Neural progenitor cell (in vitro differentiated cells): Measurements from ENCODE around the gene XPO4. TPM values are rescaled to one million over a fixed set of nuclear protein-coding genes. Genes with fewer than 3 reads are reported as not detected.

Experiments
- DNase-seq: peaks from one replicate; pipeline ENCODE4 v3.0.0-alpha.2; 2016; ENCODE audit warnings: low spot score
- H2AFZ ChIP-seq: fragments of 200-600 bp; sonication (generic); replicated peaks from 2 replicates; pipeline ENCODE4 v1.6.1; 2016; ENCODE audit warnings: antibody characterized with exemption
- H3F3A ChIP-seq: fragments of 200-600 bp; sonication (generic); 2 replicates; pipeline ENCODE4 v1.6.1; 2016; ENCODE audit warnings: antibody characterized with exemption, low read depth
- H3K27ac ChIP-seq: fragments of 200-600 bp; sonication (generic); 2 replicates; pipeline ENCODE4 v1.5.1; 2016; ENCODE audit warnings: mild to moderate bottlenecking
- H3K27me3 ChIP-seq: fragments of 200-600 bp; sonication (generic); 2 replicates; pipeline ENCODE4 v1.6.1; 2016; ENCODE audit warnings: mild to moderate bottlenecking, moderate library complexity
- H3K36me3 ChIP-seq: fragments of 200-600 bp; sonication (generic); 2 replicates; pipeline ENCODE4 v1.5.1; 2016
- H3K4me1 ChIP-seq: fragments of 200-600 bp; sonication (generic); 2 replicates; pipeline ENCODE4 v1.6.1; 2016; ENCODE audit warnings: mixed run types
- H3K4me2 ChIP-seq: fragments of 200-600 bp; sonication (generic); 2 replicates; pipeline ENCODE4 v1.6.1; 2016
- H3K4me3 ChIP-seq: fragments of 200-600 bp; sonication (generic); 2 replicates; pipeline ENCODE4 v1.5.1; 2016
- H3K79me2 ChIP-seq: fragments of 200-600 bp; sonication (generic); 2 replicates; pipeline ENCODE4 v1.6.1; 2016; ENCODE audit warnings: low read depth
- H3K9ac ChIP-seq: fragments of 200-600 bp; sonication (generic); 2 replicates; pipeline ENCODE4 v1.6.1; 2016
- H3K9me3 ChIP-seq: fragments of 200-600 bp; sonication (generic); 2 replicates; pipeline ENCODE4 v1.5.1; 2016; ENCODE audit warnings: low read depth
- H4K20me1 ChIP-seq: fragments of 200-600 bp; sonication (generic); 2 replicates; pipeline ENCODE4 v1.6.1; 2016; ENCODE audit warnings: low read depth
- H3K27ac Mint-ChIP-seq: 3 replicates; pipeline ENCODE4 v1.8.0; 2021; ENCODE audit warnings: mixed read lengths
- H3K27me3 Mint-ChIP-seq: 2 replicates; pipeline ENCODE4 v1.8.0; 2022; ENCODE audit warnings: low read depth, mild to moderate bottlenecking, inconsistent platforms, moderate library complexity, mixed read lengths; ENCODE audit not compliant: insufficient read depth
- H3K36me3 Mint-ChIP-seq: 3 replicates; pipeline ENCODE4 v1.8.0; 2021; ENCODE audit warnings: mixed read lengths
- H3K4me1 Mint-ChIP-seq: 3 replicates; pipeline ENCODE4 v1.8.0; 2021; ENCODE audit warnings: mixed read lengths
- H3K4me3 Mint-ChIP-seq: 3 replicates; pipeline ENCODE4 v1.8.0; 2021; ENCODE audit warnings: mild to moderate bottlenecking, moderate library complexity, mixed read lengths
- H3K9me3 Mint-ChIP-seq: 3 replicates; pipeline ENCODE4 v1.8.0; 2020; ENCODE audit warnings: mixed read lengths
- EZH2 ChIP-seq: fragments of 200-600 bp; sonication (generic); IDR thresholded peaks from 2 replicates; pipeline ENCODE4 v1.6.1; 2017; ENCODE audit warnings: antibody characterized with exemption, mild to moderate bottlenecking, moderate library complexity
- EZH2phosphoT487 ChIP-seq: fragments of 200-600 bp; sonication (generic); IDR thresholded peaks from 2 replicates; pipeline ENCODE4 v1.6.1; 2017; ENCODE audit warnings: antibody characterized with exemption
- total RNA-seq: library from RNA; depleted of rRNA; stranded (reverse); fragments of >200 nt; gene quantifications from 2 replicates; pipeline ENCODE4 v1.2.3, GENCODE V29; 2015; ENCODE audit warnings: low replicate concordance
- TF ChIP-seq, protein P1 (sequence below): fragments of 200-600 bp; sonication (generic); IDR thresholded peaks from 2 replicates; pipeline ENCODE4 v1.5.1; 2017; ENCODE audit warnings: antibody characterized with exemption, mild to moderate bottlenecking

The XPO4 gene
- total RNA-seq, 1 donor from 2014 or later = 44.9 TPM

DNA sequence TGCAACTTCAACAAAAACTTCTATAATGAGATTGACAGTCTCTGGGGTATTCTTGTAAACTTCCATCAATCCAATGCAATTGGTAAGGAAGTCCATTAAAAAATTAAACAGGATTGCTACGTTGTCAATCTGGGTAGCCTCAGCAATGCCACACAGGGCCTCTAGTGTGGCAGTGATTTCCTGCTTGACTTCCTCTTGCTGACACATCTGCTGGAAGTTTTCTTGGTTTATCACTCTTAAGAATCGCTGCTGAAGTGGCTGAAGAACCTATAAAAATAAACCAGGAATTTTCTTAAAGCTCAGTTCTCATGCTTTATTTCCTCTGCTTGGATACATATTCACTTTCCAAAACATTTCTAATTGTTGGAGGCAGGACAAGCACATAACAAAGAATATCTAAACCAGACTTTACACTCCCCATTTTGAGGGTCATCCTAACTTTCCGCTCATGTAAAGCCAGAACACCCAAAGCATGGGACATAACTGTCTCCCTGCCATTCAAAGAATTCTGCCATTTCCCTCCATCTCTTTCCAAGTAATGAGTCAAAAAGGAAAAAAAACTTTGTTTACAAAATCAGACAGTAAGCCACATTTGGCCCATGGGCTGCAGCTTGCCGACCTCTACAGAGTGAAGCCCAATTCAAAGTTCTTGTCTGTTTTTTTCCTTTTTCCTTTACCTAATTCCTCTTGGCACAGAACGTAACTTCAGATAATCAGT lies 105.6 kb downstream of the XPO4 start:
- Mint-ChIP-seq H3K4me1 (no peaks in the 10 kb centered on the region), H3K4me3 (no peak overlapping the region), H3K27ac (no peak overlapping the region), H3K9me3 (no peaks in the 10 kb centered on the region), H3K27me3 (no peaks in the 10 kb centered on the region), H3K36me3 (peaks cover 11% of the 10 kb centered on the region)
- no peaks in the 10 kb centered on the region for H3F3A ChIP-seq
- no peaks in the 10 kb centered on the region for H3K9me3 ChIP-seq
- H3K27me3 ChIP-seq = no peaks in the 10 kb centered on the region
- no peak for DNase-seq
- H3K4me2 ChIP-seq = no peak overlapping the region
- no peaks in the 10 kb centered on the region for H3K79me2 ChIP-seq
- H3K36me3 ChIP-seq = peaks cover 5% of the 10 kb centered on the region
- no peaks in the 10 kb centered on the region for H3K4me1 ChIP-seq
- no peaks in the 10 kb centered on the region for H4K20me1 ChIP-seq
- H2AFZ ChIP-seq = no peak overlapping the region
- H3K9ac ChIP-seq = no peak overlapping the region
- no peak overlapping the region for H3K4me3 ChIP-seq
- no peak overlapping the region for H3K27ac ChIP-seq
- TF ChIP-seq, protein P1, sequence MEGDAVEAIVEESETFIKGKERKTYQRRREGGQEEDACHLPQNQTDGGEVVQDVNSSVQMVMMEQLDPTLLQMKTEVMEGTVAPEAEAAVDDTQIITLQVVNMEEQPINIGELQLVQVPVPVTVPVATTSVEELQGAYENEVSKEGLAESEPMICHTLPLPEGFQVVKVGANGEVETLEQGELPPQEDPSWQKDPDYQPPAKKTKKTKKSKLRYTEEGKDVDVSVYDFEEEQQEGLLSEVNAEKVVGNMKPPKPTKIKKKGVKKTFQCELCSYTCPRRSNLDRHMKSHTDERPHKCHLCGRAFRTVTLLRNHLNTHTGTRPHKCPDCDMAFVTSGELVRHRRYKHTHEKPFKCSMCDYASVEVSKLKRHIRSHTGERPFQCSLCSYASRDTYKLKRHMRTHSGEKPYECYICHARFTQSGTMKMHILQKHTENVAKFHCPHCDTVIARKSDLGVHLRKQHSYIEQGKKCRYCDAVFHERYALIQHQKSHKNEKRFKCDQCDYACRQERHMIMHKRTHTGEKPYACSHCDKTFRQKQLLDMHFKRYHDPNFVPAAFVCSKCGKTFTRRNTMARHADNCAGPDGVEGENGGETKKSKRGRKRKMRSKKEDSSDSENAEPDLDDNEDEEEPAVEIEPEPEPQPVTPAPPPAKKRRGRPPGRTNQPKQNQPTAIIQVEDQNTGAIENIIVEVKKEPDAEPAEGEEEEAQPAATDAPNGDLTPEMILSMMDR = no peak
- no peak for TF ChIP-seq EZH2phosphoT487
- no peak for TF ChIP-seq EZH2

DNA sequence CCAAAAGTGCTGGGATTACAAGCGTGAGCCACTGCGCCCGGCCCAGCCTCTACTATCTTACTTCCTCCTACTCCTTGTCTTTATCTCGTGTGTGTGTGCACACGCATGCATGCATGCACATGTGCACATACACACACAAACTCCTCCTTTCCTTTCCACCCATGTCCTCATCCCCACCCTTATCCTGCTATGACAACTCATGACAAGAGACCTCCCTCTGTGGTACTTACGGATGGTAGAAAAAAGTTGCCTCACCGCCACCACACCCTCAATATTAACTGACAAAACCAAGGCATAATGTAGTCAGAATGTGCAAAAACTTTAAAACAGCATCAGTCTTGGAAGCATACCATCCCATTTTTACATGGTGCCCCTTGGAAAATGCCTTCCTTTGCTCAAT lies 112.9 kb downstream of the XPO4 start:
- no peak for DNase-seq
- H4K20me1 ChIP-seq = no peaks in the 10 kb centered on the region
- peaks cover 3% of the 10 kb centered on the region for H3F3A ChIP-seq
- no peak overlapping the region for H3K4me2 ChIP-seq
- H2AFZ ChIP-seq = no peak overlapping the region
- H3K27ac Mint-ChIP-seq = no peak overlapping the region
- H3K36me3 ChIP-seq = no peaks in the 10 kb centered on the region
- no peaks in the 10 kb centered on the region for H3K9me3 ChIP-seq
- no peaks in the 10 kb centered on the region for H3K4me1 ChIP-seq
- no peaks in the 10 kb centered on the region for H3K9me3 Mint-ChIP-seq
- H3K27me3 ChIP-seq = no peaks in the 10 kb centered on the region
- H3K4me3 Mint-ChIP-seq = no peak overlapping the region
- H3K36me3 Mint-ChIP-seq = peaks cover 23% of the 10 kb centered on the region
- H3K27ac ChIP-seq = no peak overlapping the region
- H3K27me3 Mint-ChIP-seq = peaks cover 2% of the 10 kb centered on the region
- no peak overlapping the region for H3K4me3 ChIP-seq
- no peak overlapping the region for H3K9ac ChIP-seq
- TF ChIP-seq EZH2 (no peak), EZH2phosphoT487 (no peak)
- TF ChIP-seq, protein P1 = no peak
- H3K79me2 ChIP-seq = no peaks in the 10 kb centered on the region
- H3K4me1 Mint-ChIP-seq = no peaks in the 10 kb centered on the region

DNA sequence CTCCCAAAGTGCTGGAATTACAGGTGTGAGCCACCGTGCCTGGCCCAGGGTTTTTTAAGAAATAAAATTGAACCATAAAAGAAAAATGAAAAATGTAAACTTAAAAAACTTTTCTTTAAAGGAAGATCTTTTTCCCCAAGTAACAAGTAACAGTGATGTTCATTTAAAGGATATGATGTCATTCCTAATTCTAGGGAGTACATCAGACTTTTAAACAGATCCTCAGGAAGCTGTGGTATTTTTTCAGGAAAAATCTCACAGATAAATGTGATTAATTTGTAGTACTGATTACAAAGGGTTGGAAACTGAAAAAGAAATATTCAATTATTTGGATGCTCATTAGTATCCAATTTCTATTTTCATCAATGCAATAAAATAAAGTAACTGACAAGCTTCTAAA lies 114.2 kb downstream of the XPO4 start:
- H3K9ac ChIP-seq = no peak overlapping the region
- no peaks in the 10 kb centered on the region for H3K27me3 ChIP-seq
- TF ChIP-seq EZH2phosphoT487 (no peak), EZH2 (no peak)
- TF ChIP-seq, protein P1 = no peak
- no peak for DNase-seq
- H2AFZ ChIP-seq = no peak overlapping the region
- H3K4me3 Mint-ChIP-seq = no peak overlapping the region
- H3K27ac Mint-ChIP-seq = no peak overlapping the region
- H3K4me2 ChIP-seq = no peak overlapping the region
- no peaks in the 10 kb centered on the region for H3K9me3 Mint-ChIP-seq
- H3K27me3 Mint-ChIP-seq = peaks cover 2% of the 10 kb centered on the region
- H3K36me3 ChIP-seq = no peaks in the 10 kb centered on the region
- H3K4me1 ChIP-seq = no peaks in the 10 kb centered on the region
- H3K79me2 ChIP-seq = no peaks in the 10 kb centered on the region
- H3K4me1 Mint-ChIP-seq = no peaks in the 10 kb centered on the region
- peaks cover 3% of the 10 kb centered on the region for H3F3A ChIP-seq
- no peaks in the 10 kb centered on the region for H4K20me1 ChIP-seq
- H3K36me3 Mint-ChIP-seq = peaks cover 27% of the 10 kb centered on the region
- H3K27ac ChIP-seq = no peak overlapping the region
- H3K9me3 ChIP-seq = no peaks in the 10 kb centered on the region
- H3K4me3 ChIP-seq = no peak overlapping the region
